ENCODE data around the gene ASPDH.

ASPDH gene

DNA sequence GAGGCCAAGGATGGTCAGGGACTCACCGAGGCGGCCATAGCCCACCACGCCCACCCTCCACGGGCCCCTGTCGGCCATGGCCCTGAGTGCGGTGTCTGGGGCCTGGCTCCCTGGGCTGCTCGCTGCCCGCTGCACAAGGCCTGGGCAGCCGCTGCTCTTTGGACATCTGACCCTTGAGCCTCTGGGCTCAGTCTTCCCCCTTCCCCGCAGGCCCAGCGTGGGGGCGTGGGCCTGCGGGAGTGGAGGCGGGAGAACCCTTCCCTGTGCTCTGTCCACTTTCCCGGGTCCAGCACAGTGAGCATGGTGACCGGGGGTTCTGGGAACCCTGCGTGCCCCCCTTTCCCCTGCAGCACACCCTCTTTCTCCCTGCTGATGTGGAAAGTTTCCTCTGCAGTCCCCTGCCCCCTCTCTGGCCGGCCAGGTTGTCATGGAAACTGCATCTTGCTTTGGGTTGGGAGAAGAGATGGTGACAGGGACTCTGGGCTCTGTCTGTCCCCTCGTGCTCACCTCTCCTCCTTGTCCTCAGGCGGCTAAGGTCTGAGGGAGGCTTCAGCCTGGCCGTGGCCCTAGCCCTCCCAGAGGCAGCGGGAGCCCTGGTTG lies at the start of gene ASPDH:
Gene ASPDH, minus strand, starts transcription at position 168 of the 600 bp plus-strand sequence. Its CDS starts 90 bp downstream, at position 78.
- no peak for DNase-seq

- no peak for DNase-seq
These were observed 49.3 kb upstream of the ASPDH start for GRCh38 chr19:50562996-50563395.

DNA sequence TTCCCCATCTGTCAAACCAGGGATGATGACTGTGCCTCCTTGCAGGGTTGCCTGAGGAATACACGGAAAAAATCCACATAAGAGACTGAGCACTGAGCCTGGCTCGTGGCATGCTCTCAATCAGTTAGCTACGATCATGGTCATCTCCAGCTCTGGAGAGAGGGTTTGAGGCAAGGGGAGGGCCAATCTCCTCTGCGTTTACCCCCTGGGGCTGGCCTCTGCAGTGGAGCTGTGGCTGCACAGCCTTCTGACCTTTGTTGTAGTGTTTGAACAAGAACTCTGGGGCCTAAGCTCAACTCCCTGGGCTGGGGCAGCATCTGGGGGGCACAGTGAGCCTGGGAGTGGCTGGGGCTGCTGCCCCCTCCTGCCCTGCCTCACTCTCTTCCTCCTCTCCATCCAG lies 48.6 kb upstream of the ASPDH start:
- DNase-seq, result no peak

DNA sequence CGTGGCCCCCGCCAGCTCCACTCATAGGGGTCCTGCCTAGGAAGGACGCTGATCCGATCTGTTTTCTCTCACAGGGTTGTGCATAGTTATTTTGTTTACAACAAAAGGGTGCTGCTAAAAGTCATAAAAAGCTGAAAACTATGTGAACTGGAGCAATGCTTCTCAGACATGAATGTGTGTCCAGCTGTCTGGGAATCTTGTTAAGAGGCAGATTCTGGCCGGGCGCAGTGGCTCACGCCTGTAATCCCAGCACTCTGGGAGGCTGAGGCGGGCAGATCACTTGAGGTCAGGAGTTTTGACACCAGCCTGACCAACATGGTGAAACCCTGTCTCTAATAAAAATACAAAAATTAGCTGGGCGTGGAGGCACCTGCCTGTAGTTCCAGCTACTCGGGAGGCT lies 45.9 kb upstream of the ASPDH start:
- DNase-seq, result no peak

- DNase-seq, result no peak
These were observed 44.7 kb upstream of the ASPDH start for GRCh38 chr19:50558449-50558848.

DNA sequence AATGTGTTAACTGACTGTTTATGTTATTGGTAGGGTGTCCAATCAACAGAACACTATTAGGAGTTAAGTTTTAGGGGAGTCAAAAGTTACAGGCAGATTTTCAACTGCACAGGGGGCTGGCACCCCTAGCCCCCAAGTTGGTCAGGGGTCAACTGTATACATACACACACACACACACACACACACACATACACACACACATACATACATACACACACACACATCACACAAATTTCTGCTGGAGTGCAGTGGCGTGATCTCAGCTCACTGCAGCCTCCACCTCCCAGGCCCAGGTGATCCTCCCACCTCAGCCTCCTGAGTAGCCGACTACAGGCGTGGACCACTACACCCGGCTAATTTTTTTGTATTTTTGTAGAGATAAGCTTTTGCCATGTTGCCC lies 44.3 kb upstream of the ASPDH start:
- no peak for DNase-seq

- DNase-seq, result no peak
These were observed 43.4 kb upstream of the ASPDH start for GRCh38 chr19:50557009-50557613.

DNA sequence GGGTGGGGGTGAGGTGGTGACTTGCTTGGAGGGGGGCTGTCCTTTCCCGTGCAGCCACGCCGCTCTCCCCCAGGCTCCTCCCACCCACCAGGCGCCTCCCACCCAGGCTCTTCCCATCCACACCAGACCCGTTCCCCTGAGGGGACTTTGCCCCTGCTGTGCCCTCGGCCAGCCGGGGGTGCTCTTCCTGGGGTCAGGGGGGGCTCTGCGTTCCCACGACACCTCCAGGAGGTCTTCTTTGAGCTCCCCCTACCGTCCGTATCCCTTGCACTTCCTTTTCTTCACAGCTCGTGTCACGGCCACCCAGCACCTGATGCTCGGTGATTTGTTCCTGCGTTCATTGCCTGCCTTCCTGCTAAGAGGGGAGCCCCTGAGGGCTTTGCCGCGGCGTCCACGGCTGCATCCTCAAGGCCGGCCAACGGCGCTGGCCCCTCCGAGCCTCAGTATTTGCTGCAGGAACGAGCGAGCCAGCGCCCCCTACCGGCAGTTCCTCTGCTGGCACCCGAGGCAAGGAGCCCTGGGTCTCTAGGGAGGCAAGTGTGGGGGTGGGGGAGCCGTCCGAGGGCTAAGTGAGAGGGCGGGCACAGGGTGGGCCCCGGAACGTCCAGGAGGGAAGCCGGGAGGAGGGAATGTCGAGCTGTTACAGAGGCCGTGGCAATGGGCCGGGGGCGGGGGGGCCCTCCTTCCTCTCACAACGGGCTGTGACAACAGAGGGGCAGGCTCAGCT lies 42.7 kb upstream of the ASPDH start:
- DNase-seq, result peak; percentile 89

GRCh38 chr19:50555450-50556281 lies 42.0 kb upstream of the ASPDH start:
- no peak for DNase-seq

GRCh38 chr19:50555033-50555432 lies 41.3 kb upstream of the ASPDH start:
- DNase-seq, result no peak

GRCh38 chr19:50554212-50554611 lies 40.5 kb upstream of the ASPDH start:
- DNase-seq, result no peak

DNA sequence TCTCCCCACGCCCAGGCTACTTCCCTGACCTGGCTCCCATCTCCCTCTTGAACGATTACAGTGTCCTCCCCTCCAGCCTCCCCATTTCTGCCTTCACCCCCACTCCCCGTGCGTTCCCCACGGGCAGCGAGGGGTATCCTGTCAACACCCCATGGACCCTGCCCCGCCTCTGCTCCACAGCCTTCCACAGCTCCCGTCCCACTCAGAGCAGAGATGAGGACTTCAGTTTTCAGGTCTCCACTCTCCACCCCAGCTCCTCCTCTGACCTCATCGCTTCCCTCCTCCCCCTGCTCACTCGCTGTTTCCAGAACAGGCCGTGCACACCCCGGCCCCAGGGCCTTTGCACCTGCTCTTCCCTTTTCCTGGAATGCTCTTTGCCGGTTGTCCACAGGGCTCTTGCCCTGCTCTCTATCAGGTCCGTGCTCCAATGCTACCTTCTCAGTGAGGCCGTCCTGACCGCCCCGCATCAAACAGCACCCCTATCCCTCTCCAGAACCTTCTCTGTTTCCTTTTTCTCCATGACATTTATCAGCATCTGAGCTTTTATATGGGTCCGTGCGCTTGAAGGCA lies 39.5 kb upstream of the ASPDH start:
- DNase-seq, result no peak

- DNase-seq, result no peak
These were observed 38.8 kb upstream of the ASPDH start for GRCh38 chr19:50552540-50552939.

GRCh38 chr19:50551715-50552187 lies 38.0 kb upstream of the ASPDH start:
- DNase-seq, result no peak

DNA sequence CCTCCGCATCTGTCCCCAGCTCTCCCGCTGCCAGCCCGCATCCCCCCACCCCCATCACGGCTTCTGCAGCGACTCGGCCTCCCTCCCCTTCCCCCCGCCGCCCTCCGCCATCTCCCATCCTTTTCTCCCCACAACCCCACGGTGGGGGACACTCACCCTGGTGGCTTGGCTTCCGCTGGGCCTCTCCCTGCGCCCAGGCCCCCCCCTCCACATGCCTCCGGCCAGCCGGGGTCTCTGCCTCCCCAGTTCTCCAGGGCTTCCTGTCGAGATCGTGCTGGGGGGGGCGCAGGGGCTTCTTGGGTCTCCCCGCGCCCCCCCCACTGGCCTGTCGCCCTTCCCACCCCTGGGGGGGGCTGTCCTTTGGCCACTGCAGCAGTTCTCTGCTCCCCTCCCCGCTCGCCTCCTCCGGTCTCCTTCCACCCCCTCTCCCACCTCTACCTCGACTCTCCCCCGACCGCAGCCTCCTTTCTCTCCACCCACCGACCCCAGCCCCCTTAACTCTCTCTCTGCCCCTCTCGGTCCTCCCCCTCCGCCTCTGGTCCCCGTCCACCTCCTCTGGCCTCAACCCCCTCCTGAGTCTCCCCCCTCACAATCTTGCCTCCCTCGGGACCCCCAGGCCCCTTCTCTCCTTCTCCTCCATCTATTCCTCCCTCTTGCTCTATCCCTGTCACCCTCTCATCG lies 37.5 kb upstream of the ASPDH start:
- no peak for DNase-seq

DNA sequence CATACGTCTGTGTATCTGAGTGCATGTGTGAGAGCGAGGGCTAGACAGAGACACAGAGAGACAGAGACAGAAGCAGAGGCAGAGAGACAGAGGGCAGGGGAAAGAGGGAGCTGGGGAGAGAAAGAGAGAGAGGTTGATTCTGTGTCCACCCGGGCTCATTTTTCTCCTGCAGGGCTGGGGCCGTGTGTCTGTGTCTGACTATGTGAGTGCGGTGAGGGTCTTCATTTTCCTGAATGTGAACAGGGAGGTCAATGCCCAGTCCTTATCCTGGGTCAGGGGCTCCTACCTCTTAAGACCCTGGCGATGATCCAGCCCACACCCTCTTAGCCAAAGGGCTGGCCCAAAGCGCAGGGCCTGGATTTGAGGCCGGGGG lies 36.9 kb upstream of the ASPDH start:
- DNase-seq, result no peak

DNA sequence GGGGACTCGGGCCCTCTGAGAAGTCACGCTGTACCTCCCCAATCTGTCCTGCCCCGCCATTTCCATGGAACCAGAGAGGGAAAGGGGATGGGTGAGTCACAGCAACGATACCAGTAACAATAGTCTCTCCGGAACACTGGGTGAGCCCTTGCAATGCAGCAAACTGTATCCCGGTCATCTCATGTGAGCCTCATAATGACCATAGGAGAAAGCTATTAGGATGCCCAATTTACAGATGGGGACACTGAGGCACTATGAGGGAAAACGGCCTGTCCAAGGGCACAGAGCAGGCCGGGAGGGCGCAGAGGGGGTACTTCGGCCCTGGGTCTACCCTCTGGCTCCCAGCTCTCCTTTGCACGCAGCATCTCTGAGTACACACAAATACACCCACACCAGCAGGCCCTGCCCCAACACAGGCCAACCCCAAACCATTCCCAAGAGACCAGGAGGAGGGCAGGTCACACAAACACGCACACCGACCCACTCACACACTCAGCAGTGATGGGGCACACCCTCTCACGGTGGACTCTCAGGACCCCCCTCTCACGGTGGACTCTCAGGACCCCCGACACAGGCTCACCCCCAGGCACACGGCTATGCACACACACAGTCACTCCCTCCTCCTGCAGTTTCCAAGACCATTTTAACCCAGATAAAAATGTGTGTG lies 36.3 kb upstream of the ASPDH start:
- no peak for DNase-seq

GRCh38 chr19:50549059-50549926 lies 35.6 kb upstream of the ASPDH start:
- DNase-seq, result no peak

- no peak for DNase-seq
These were observed 34.7 kb upstream of the ASPDH start for GRCh38 chr19:50548191-50549058.

Measured in stimulated activated CD4-positive, alpha-beta T cell treated with anti-CD3 and anti-CD28 coated beads, Interleukin-15, amount 100 ng/mL, for 24 hours (primary cell).